Lung (tissue), 12 donors: ENCODE measurements around the gene SEM1. TPM values are rescaled to one million over a fixed set of nuclear protein-coding genes. Genes with fewer than 3 reads are reported as not detected.

Source experiments
- ATAC-seq: fragments of 200-7000 bp; cut with Tn5 transposase; one replicate; pipeline ENCODE4 v1.9.1; 2020; ENCODE audit warnings: moderate number of reproducible peaks; ENCODE audit not compliant: insufficient read depth, low FRiP score
- DNase-seq, 3 donors: peaks; one replicate each; pipeline ENCODE4 v3.0.0-alpha.2; 2013 to 2017
- H3K27ac ChIP-seq, 2 donors: one replicate each; pipeline ENCODE4 v1.5.1; 2013; ENCODE audit warnings: mild to moderate bottlenecking in 2 of 2, moderate library complexity in 2 of 2, control low read depth in 1 of 2, inconsistent platforms in 1 of 2, low read depth in 1 of 2, low read length in 1 of 2
- H3K27me3 ChIP-seq, 3 donors: one replicate each; pipeline ENCODE4 v1.5.1; 2013; ENCODE audit warnings: low read length in 2 of 3; ENCODE audit not compliant: control insufficient read depth in 3 of 3, insufficient read depth in 3 of 3
- H3K36me3 ChIP-seq, 4 donors: one replicate each; pipeline ENCODE4 v1.5.1; 2013; ENCODE audit warnings: low read length in 4 of 4, mild to moderate bottlenecking in 1 of 4, moderate library complexity in 1 of 4; ENCODE audit not compliant: control insufficient read depth in 4 of 4, insufficient read depth in 4 of 4
- H3K4me1 ChIP-seq, 5 donors: one replicate each; pipeline ENCODE4 v1.5.1; 2013; ENCODE audit warnings: low read length in 5 of 5, mild to moderate bottlenecking in 2 of 5, moderate library complexity in 1 of 5; ENCODE audit not compliant: control insufficient read depth in 5 of 5, insufficient read depth in 5 of 5
- H3K4me3 ChIP-seq: one replicate; pipeline ENCODE4 v1.5.1; 2013; ENCODE audit warnings: mild to moderate bottlenecking, control low read depth, moderate library complexity
- H3K9ac ChIP-seq, 2 donors: one replicate each; pipeline ENCODE4 v1.5.1; 2013; ENCODE audit warnings: low read length in 2 of 2, control low read depth in 1 of 2; ENCODE audit not compliant: insufficient read depth in 1 of 2
- H3K9me3 ChIP-seq, 4 donors: one replicate each; pipeline ENCODE4 v1.5.1; 2013; ENCODE audit warnings: low read length in 3 of 4, mild to moderate bottlenecking in 1 of 4, moderate library complexity in 1 of 4; ENCODE audit not compliant: control insufficient read depth in 4 of 4, insufficient read depth in 3 of 4
- WGBS, 2 donors: extraction: QIAGEN DNeasy Blood & Tissue Kit; methylation state at CpG; one replicate each; pipeline ENCODE4 v1.1.7; 2013; 5-methylcytosine and 5-hydroxymethylcytosine counted together
- polyA plus RNA-seq, 2 donors: library from polyadenylated mRNA; stranded (reverse); fragments of 200-250 nt; gene quantifications; one replicate each; pipeline ENCODE4 v1.2.1, GENCODE V29; 2013
- total RNA-seq, 2 donors: library from RNA; depleted of rRNA in 1 of 2; stranded (reverse); fragments of >200 nt in 1 of 2; gene quantifications; one replicate each; pipeline ENCODE4 v1.2.1, GENCODE V29; 2014 to 2021
- TF ChIP-seq, protein P1 (sequence below): IDR thresholded peaks from 2 replicates; pipeline ENCODE4 v1.5.1; 2012; ENCODE audit warnings: mild to moderate bottlenecking; ENCODE audit errors: control extremely low read depth, extremely low read depth
- donor health status: control.
- donor health status: control.
- donor health status: Bipolar disorder and iron deficiency.
- donor health status: healthy.
- donor health status: DM: yes; HTN: yes; CAD: no.

The SEM1 gene
- total and polyA plus RNA-seq, 4 donors: 47.0 to 190 (median 64.0) TPM

DNA sequence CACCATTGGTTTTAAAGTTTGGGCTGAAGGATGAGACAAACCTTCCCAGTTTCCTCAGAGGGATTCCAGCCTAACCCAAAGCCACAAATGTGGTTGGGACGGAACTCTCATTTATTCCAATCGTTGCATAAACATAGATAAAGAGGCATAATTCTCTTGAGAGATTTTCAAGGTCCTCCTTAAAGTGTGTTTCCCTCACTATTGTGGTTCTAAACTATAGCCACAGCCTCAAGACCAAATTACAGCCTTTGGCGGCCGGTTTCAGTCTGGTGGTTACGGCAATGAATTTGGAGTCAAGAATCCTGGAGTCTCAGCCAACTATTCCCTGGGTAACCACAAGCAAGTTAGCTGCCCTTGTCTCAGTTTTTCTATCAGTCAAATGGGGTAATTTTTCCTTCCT is 42.6 kb downstream of the SEM1 start:
- 95 to 99% methylated on average over 5 of the region's 5 CpGs for WGBS, 2 donors
- DNase-seq (no peak), ATAC-seq (no peak)

DNA sequence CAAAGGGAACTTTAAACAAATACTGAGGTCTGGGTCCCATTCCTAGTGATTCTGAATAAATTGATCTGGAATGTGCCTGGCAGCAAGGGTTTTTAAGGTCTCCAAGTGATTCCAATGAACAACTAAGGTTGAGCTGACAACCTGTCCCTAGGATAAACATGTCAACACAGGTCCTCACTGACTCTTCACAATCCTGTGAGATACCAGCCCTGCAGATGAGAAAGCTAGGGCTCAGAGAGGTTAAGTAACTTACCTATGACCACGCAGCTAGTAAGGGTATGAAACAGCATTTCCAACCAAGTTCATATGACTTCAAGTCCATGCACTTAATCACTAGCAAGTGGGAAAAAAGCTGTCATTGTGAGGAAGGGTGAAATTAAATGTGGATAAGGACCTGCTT is 44.0 kb downstream of the SEM1 start:
- TF ChIP-seq, protein P1, sequence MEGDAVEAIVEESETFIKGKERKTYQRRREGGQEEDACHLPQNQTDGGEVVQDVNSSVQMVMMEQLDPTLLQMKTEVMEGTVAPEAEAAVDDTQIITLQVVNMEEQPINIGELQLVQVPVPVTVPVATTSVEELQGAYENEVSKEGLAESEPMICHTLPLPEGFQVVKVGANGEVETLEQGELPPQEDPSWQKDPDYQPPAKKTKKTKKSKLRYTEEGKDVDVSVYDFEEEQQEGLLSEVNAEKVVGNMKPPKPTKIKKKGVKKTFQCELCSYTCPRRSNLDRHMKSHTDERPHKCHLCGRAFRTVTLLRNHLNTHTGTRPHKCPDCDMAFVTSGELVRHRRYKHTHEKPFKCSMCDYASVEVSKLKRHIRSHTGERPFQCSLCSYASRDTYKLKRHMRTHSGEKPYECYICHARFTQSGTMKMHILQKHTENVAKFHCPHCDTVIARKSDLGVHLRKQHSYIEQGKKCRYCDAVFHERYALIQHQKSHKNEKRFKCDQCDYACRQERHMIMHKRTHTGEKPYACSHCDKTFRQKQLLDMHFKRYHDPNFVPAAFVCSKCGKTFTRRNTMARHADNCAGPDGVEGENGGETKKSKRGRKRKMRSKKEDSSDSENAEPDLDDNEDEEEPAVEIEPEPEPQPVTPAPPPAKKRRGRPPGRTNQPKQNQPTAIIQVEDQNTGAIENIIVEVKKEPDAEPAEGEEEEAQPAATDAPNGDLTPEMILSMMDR: no peak
- no peak overlapping the region for H3K9ac ChIP-seq
- H3K27ac ChIP-seq: no peak overlapping the region
- DNase-seq (no peak), ATAC-seq (no peak)
- no peaks in the 10 kb centered on the region for H3K4me1 ChIP-seq
- peaks cover 0 to 7% (median under 1%) of the 10 kb centered on the region in 4 donors for H3K36me3 ChIP-seq
- H3K9me3 ChIP-seq: no peaks in the 10 kb centered on the region
- 93% methylated on average over 1 of the region's 1 CpG for WGBS, 2 donors
- no peaks in the 10 kb centered on the region for H3K27me3 ChIP-seq
- no peak overlapping the region for H3K4me3 ChIP-seq

More for the DNA sequence above, 42.6 kb downstream of the SEM1 start:
- no peaks in the 10 kb centered on the region for H3K27me3 ChIP-seq
- H3K9ac ChIP-seq: no peak overlapping the region
- TF ChIP-seq, protein P1: no peak
- peaks cover 0 to 10% (median under 1%) of the 10 kb centered on the region in 4 donors for H3K36me3 ChIP-seq
- no peaks in the 10 kb centered on the region for H3K9me3 ChIP-seq
- H3K27ac ChIP-seq: no peak overlapping the region
- no peak overlapping the region for H3K4me3 ChIP-seq
- H3K4me1 ChIP-seq: no peaks in the 10 kb centered on the region

DNA sequence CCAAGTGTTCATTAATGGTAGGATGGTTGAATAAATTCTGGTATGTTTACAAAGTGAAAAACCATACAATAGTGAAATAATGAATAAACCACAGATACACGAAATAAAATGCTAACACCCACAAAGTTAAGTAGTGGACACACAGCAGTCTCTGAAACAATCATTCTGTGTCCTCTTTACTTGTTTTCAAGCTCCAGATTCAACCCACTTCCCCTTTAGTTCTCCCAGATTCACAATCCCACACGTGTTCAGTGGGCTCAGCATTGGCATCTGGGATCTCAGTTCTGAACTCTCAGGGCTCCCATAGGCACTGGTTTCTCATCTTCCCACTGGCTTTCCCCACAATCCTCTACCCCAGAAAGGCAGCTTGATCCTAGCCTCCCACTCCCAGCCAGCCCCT is 44.9 kb downstream of the SEM1 start:
- TF ChIP-seq, protein P1: no peak
- no peaks in the 10 kb centered on the region for H3K4me1 ChIP-seq
- H3K9me3 ChIP-seq: no peaks in the 10 kb centered on the region
- no peak for DNase-seq
- H3K36me3 ChIP-seq: peaks cover 0 to 4% (median under 1%) of the 10 kb centered on the region in 4 donors
- no peak overlapping the region for H3K4me3 ChIP-seq
- no peaks in the 10 kb centered on the region for H3K27me3 ChIP-seq
- WGBS, 2 donors: 79% methylated on average over 2 of the region's 2 CpGs
- H3K9ac ChIP-seq: no peak overlapping the region
- H3K27ac ChIP-seq: no peak overlapping the region
- ATAC-seq: no peak

DNA sequence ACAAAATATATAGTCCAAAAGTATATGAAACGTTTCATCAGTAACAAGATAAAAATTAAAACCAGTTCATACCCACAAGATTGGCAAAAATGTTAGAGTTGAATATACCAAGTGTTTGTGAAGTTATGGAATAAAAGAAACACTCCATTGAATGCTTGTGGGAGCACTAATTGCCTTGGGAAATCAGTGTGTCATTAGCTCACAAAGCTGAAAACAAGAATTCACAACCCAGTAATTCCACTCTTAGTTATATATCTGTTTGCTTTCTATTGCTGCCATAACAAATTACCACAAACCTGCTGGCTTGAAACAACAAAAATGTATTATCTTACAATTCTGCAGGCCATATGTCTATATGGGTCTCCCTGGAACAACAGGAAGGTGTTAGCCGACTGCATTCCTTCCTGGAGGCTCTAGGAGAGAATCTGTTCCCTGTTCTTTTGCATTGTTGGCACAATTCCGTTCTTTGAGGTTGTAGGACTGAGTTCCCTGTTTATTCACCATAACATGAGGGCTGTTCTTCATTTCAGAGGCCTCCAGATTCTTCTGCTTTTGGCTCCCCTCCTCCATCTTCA is 45.7 kb downstream of the SEM1 start:
- Histone ChIP-seq H3K4me1 (no peaks in the 10 kb centered on the region), H3K4me3 (no peak overlapping the region), H3K9me3 (no peaks in the 10 kb centered on the region), H3K36me3 (peaks cover 0 to 4% (median under 1%) of the 10 kb centered on the region in 4 donors), H3K27ac (no peak overlapping the region), H3K9ac (no peak overlapping the region), H3K27me3 (no peaks in the 10 kb centered on the region)
- TF ChIP-seq, protein P1: no peak
- WGBS, 2 donors: 74 to 75% methylated on average over 3 of the region's 3 CpGs
- DNase-seq: no peak
- ATAC-seq: no peak
